Superior temporal gyrus (tissue), 1 donor: ENCODE data around the gene MSX1.
"Not testable (repeated sequence)": the region's sequence is repeated elsewhere in the genome, so short reads cannot be mapped to it uniquely, and the experiment has no call there.

ENCODE experiments used
- DNase-seq: peaks from one replicate; pipeline ENCODE4 v3.0.0-alpha.2; 2016; ENCODE audit errors: extremely low spot score

MSX1 gene

GRCh38 chr4:4859325-4859798 is at the start of gene MSX1:
Gene MSX1 (plus strand): TSS chr4:4859665. CDS start chr4:4859900, 235 bp downstream.
- DNase-seq, result peak; percentile 77

DNA sequence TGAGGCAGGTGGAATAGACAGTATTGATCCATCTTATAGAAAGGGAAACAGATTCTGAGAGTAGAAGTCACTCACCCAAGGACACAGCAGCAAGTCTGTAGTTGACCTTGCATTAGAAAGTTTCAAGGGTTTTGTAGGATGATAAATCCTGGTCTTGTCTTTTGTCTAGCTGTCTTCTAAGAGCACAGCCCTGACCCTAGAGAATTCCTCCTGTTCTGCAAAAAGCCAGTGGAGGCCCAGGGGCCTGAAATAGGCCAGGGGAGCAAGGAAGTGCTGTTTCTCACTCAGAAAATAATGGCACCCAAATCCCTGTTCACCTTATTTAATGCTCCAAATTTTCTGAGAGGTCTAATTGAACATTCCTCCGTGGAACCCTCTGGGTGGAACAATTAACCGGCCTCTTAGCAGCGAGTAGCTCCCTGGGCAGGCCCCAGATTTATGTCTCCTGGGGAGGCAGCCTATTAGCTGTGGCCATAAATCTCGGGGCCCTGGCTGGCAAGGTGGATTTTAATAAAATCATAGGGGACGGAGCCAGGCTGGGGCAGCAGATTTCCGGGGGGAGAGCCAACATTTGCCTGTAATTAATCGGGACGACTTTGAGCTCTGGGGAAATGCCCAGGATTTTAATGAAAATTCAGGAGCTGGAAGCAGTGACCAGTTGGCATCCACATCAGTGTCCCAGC is 49.2 kb upstream of the MSX1 start:
- peak; percentile 14 for DNase-seq

GRCh38 chr4:4810778-4811177 is 48.7 kb upstream of the MSX1 start:
- no peak for DNase-seq

GRCh38 chr4:4812145-4812794 is 47.2 kb upstream of the MSX1 start:
- no peak for DNase-seq

GRCh38 chr4:4818415-4819212 is 40.9 kb upstream of the MSX1 start:
- DNase-seq, result no peak

- no peak for DNase-seq
These were observed 40.3 kb upstream of the MSX1 start for GRCh38 chr4:4819213-4819606.

DNA sequence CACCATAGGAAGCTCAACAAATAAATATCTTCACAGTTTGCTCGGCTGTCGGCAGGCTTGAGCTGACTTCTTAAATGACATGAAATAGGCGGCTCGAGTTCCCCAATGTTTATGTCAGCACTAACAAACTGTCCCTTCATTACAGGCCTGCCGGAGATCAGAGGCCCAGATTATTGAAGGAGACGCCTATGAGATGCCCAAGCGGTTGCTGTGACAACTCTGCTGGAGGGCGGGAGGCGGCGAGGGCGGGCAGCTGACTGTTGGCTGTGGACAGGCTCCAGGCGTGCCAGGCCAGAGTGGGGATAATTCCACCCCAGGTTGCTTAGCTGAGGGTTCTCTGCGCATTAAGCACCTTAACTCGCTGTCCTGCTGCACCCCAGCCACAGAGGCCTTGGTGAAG is 39.2 kb upstream of the MSX1 start:
- DNase-seq, result peak; percentile 83

DNA sequence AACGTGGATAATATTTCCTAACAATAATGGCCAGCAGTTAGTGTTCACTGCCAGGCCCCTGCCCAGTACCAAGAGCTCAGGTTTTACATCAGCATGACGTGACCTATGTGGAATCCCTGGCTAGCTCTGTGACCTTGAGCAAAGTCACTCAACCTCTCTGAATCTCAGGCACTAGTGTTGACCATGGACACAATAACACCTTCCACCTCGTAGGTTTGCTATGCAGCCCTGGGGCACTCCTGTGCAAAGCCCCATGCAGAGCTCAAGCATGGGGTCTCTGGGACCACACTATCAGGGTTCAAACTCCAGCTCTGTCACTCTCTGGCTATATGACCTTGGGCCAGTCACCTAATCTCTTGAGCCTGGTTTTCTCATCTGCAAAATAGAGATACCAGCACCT is 38.7 kb upstream of the MSX1 start:
- no peak for DNase-seq

- DNase-seq, result no peak
These were observed 37.9 kb upstream of the MSX1 start for GRCh38 chr4:4821577-4821976.

GRCh38 chr4:4822286-4822685 is 37.2 kb upstream of the MSX1 start:
- DNase-seq, result not testable (repeated sequence)

DNA sequence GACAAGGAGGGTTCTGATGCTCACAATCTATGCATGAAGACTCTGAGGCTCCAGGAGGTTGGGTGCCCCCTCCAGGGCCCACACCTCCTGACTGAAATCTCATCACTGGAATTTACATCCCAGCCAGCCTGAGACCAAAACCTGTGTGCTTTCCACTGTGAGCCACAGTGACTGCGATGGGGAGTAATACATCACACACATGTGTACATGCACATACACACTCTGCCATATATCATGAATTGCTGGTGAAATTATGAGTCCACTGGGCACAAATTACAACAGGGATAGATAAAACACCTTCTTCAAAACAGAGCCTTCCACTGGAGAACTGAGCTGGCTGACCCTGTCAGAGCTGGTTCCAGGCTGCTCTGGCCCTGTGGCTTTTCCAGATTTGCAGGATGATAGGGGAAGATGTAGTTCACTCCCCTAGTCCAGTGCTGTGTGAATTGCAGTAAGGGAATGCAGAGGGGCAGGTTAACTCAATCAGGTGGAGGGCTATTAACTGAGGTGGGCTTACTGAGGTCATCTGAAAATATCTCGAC is 35.8 kb upstream of the MSX1 start:
- no peak for DNase-seq

GRCh38 chr4:4824232-4824631 is 35.2 kb upstream of the MSX1 start:
- DNase-seq, result no peak

DNA sequence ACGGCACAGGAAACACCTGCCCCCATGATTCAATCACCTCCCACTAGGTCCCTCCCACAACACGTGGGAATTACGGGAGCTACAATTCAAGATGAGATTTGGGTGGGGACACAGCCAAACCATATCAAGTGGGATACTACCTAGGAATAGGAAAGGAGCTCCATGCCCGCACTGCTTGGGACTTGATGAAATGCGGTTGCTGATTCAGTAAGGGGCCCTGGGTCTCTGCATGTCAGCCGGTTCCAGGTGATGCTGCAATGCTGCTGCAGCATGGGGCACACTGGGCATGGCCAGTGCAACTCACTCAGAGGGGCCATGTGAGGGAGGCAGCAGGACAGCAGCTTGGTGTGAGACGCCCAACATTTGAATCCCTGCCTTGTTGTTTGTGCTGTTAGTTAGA is 34.0 kb upstream of the MSX1 start:
- no peak for DNase-seq

DNA sequence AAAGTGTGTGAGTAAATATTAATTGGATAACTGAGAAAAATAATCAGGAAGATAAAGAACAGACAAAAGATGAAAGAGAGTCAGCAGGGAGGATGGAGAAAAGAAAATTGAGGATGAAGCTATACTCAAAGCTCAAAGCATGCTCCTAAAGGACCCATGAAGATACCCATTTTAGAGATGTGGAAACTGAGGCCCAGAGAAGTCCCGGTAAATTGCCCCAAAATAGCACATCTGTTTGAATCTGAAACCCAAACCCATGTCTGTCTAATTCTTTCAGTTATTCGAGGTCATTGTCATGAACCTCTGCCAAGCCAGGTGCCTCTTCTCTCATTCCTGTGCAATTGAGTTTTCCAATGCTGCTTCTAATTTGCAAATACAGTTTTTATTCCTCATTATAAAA is 29.6 kb upstream of the MSX1 start:
- no peak for DNase-seq

DNA sequence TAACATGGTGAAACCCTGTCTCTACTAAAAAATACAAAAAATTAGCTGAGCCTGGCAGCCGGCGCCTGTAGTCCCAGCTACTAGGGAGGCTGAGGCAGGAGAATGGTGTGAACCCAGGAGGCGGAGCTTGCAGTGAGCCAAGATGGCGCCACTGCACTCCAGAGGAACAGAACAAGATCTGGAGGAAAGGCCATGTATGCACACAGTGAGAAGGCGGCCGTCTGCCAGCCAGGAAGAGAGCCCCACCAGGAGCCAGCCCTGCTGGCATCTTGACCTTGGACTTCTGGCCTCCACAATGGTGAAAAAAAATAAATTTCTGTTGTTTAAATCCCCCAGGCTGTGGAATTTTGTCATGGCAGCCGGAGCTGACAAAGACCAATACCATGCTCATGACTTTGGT is 28.2 kb upstream of the MSX1 start:
- DNase-seq, result no peak

DNA sequence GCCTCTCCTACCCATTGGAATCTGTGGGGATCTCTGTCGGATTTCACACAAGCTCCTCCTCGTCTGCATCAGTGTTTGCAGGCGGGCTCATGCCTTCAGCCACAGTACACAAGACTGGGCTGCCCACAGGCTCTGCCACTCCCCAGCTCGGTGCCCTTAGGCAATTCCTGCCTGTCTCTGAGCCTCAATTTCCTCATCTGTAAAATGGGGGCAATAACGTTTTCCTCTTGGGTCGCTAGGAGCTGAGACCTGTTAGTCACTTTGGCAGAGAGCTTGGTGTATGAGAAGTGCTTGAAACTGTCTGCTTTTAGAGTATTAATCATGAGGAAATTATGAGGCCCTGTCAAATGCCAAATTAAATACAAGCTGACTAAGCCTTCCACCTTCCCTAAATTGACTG is 27.6 kb upstream of the MSX1 start:
- no peak for DNase-seq

GRCh38 chr4:4836044-4836443 is 23.4 kb upstream of the MSX1 start:
- DNase-seq, result no peak

DNA sequence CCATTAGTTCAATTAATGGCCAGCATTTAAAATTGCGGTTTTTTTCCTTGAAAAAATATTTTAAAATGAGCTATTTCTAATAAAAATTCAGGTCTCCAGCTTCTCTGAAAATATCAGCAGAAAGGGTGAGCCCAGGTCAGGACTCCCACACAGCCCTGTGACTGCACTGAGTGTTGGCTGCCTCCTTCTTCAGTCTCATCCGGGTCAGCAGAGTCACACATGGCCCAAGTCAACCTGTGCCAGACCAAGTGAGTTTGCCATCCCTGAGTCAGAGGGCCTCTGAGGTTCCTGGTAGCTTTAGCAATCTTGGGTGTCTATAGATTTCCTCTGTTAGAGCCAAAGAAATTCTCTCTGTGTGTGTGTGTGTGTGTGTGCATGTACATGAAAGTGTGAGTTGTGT is 22.1 kb upstream of the MSX1 start:
- no peak for DNase-seq

GRCh38 chr4:4838051-4838935 is 21.2 kb upstream of the MSX1 start:
- peak; percentile 52 for DNase-seq

GRCh38 chr4:4838936-4839810 is 20.3 kb upstream of the MSX1 start:
- DNase-seq, result no peak
